ENCODE measurements around the gene FILIP1L. TPM values are rescaled to one million over a fixed set of nuclear protein-coding genes. Genes with fewer than 3 reads are reported as not detected.

FILIP1L gene
- total and polyA plus RNA-seq, 2 donors (not counting 1 experiment from before 2014, with no cell fraction given): 0.32 to 0.48 TPM

DNA sequence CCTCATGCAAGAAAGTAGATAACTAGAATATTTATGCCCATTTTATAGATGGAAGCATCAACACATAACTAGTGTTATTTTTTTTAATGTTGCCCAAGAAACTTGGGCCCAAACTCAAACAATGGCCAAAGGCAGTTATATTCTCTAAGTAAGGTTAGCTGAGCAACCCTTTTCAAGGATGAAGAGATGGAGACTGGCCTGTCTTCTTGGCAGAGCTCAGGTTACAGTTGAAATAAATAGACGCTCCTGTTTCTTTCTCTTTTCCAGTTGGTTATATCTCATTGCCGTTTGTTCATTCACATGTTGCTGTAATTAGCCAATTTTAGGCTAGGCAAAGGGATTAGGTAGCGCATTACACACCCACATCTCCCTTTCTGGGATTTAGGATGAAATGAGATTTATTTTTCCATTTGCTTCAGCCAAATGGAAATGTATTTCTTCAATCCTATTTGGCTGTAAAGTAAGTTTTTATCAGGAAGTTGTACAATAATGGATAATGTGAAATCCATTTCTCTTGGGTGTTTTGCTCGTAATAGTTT is 203.5 kb downstream of the FILIP1L start:
- Mint-ChIP-seq H3K4me1 (peaks cover 2% of the 10 kb centered on the region), H3K9me3 (ENCODE audit: insufficient read depth) (peaks cover 3% of the 10 kb centered on the region), H3K27me3 (no peaks in the 10 kb centered on the region), H3K27ac (no peak overlapping the region), H3K4me3 (no peak overlapping the region)
- H3K4me1 ChIP-seq (ENCODE audit: control insufficient read depth in 2 of 2, insufficient read depth in 2 of 2, low read length in 2 of 2): no peaks in the 10 kb centered on the region
- no peaks in the 10 kb centered on the region for H3K79me2 ChIP-seq (ENCODE audit: control insufficient read depth, insufficient read depth, low read length)
- ATAC-seq (ENCODE audit: low read depth) (no peak), DNase-seq (no peak)
- H3K9me3 ChIP-seq (ENCODE audit: control extremely low read depth in 1 of 3, control insufficient read depth in 2 of 3, insufficient read depth in 1 of 3, low read length in 2 of 3): no peaks in the 10 kb centered on the region
- H3K27ac ChIP-seq (ENCODE audit: low read length in 2 of 2): no peak overlapping the region
- no peak overlapping the region for H3K4me2 ChIP-seq (replicated peaks; ENCODE audit: low read depth, low read length, poor library complexity, severe bottlenecking)
- no peak overlapping the region for H3K4me3 ChIP-seq (ENCODE audit: control extremely low read depth in 1 of 5, extremely low read depth in 1 of 5, insufficient read depth in 1 of 5, low read depth in 2 of 5, low read length in 4 of 5)
- ChIA-PET POLR2A (no interaction called here), CTCF (no interaction called here)
- no peaks in the 10 kb centered on the region for H3K27me3 ChIP-seq (replicated peaks in 1 of 4; ENCODE audit: control extremely low read depth in 1 of 4, control insufficient read depth in 3 of 4, insufficient read depth in 4 of 4, low read length in 3 of 4)
- H3K36me3 ChIP-seq (replicated peaks in 1 of 2; ENCODE audit: control extremely low read depth in 1 of 2, control insufficient read depth in 1 of 2, extremely low read depth in 1 of 2, insufficient read depth in 2 of 2, low read length in 1 of 2): no peaks in the 10 kb centered on the region
- intact Hi-C loops (cut with micrococcal nuclease): no loop called here
- TF ChIP-seq, protein P1, sequence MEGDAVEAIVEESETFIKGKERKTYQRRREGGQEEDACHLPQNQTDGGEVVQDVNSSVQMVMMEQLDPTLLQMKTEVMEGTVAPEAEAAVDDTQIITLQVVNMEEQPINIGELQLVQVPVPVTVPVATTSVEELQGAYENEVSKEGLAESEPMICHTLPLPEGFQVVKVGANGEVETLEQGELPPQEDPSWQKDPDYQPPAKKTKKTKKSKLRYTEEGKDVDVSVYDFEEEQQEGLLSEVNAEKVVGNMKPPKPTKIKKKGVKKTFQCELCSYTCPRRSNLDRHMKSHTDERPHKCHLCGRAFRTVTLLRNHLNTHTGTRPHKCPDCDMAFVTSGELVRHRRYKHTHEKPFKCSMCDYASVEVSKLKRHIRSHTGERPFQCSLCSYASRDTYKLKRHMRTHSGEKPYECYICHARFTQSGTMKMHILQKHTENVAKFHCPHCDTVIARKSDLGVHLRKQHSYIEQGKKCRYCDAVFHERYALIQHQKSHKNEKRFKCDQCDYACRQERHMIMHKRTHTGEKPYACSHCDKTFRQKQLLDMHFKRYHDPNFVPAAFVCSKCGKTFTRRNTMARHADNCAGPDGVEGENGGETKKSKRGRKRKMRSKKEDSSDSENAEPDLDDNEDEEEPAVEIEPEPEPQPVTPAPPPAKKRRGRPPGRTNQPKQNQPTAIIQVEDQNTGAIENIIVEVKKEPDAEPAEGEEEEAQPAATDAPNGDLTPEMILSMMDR (IDR thresholded peaks at IDR 0.05): no peak
- no peak for TF ChIP-seq EZH2 (IDR thresholded peaks at IDR 0.05; ENCODE audit: borderline replicate concordance, insufficient read depth, low read depth, low read length, poor library complexity, severe bottlenecking)
- H3K9ac ChIP-seq (ENCODE audit: low read length): no peak overlapping the region
- WGBS (ENCODE audit: insufficient coverage): 100% methylated on average over 1 of the region's 4 CpGs
- H2AFZ ChIP-seq (ENCODE audit: insufficient read depth, low read depth, low read length, poor library complexity, severe bottlenecking): no peak overlapping the region
- H4K20me1 ChIP-seq (ENCODE audit: control insufficient read depth, insufficient read depth, low read length, poor library complexity, severe bottlenecking): no peaks in the 10 kb centered on the region

DNA sequence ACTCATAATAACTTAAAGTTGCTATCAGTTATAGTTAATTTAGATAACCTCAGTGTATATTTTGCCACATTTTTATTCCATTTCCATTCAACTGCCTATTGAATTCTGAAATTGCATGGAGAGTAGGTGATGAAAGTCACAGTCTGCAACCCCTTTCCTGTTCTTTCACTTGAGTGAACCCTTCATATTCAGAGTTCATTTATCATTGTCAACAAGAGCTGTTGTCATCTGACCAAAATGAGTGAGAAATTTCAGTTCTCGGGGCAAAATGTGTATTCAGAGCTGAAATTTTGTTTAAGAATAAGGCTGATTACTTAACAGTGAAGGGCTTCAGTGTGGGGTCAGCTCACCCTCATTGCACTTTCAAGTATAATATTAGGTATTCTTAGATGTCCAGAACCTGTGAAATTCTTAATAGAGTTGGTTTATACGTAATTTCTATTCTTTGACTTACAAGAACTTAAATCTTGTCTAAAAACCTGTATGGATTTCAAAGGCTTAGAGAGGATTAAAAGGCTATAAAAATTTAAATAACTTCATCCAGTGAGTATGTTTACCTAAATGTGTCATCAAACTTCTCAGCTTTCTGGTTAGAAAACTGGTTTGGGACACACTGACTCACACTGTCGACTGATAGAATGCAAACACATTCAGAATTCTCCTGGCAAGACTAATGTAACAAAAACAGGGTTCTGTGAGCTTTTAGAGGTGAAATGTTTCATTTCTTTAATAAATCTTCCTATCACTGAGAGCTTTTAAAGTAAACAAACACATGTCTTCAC is 204.4 kb downstream of the FILIP1L start:
- DNase-seq: no peak
- H3K9me3 Mint-ChIP-seq (ENCODE audit: insufficient read depth): peaks cover 3% of the 10 kb centered on the region
- no peak overlapping the region for H2AFZ ChIP-seq (ENCODE audit: insufficient read depth, low read depth, low read length, poor library complexity, severe bottlenecking)
- POLR2A ChIA-PET: no interaction called here
- H3K79me2 ChIP-seq (ENCODE audit: control insufficient read depth, insufficient read depth, low read length): no peaks in the 10 kb centered on the region
- no peak overlapping the region for H3K4me3 ChIP-seq (ENCODE audit: control extremely low read depth in 1 of 5, extremely low read depth in 1 of 5, insufficient read depth in 1 of 5, low read depth in 2 of 5, low read length in 4 of 5)
- H3K4me1 ChIP-seq (ENCODE audit: control insufficient read depth in 2 of 2, insufficient read depth in 2 of 2, low read length in 2 of 2): no peaks in the 10 kb centered on the region
- no peak overlapping the region for H3K4me3 Mint-ChIP-seq
- H3K4me2 ChIP-seq (replicated peaks; ENCODE audit: low read depth, low read length, poor library complexity, severe bottlenecking): no peak overlapping the region
- no peak overlapping the region for H3K27ac ChIP-seq (ENCODE audit: low read length in 2 of 2)
- H3K27me3 Mint-ChIP-seq: no peaks in the 10 kb centered on the region
- ATAC-seq (ENCODE audit: low read depth): no peak
- H3K27me3 ChIP-seq (replicated peaks in 1 of 4; ENCODE audit: control extremely low read depth in 1 of 4, control insufficient read depth in 3 of 4, insufficient read depth in 4 of 4, low read length in 3 of 4): no peaks in the 10 kb centered on the region
- WGBS (ENCODE audit: insufficient coverage): no CpG with 5 or more reads among the region's 3 CpGs
- no peak overlapping the region for H3K27ac Mint-ChIP-seq
- H3K36me3 ChIP-seq (replicated peaks in 1 of 2; ENCODE audit: control extremely low read depth in 1 of 2, control insufficient read depth in 1 of 2, extremely low read depth in 1 of 2, insufficient read depth in 2 of 2, low read length in 1 of 2): no peaks in the 10 kb centered on the region
- H3K9me3 ChIP-seq (ENCODE audit: control extremely low read depth in 1 of 3, control insufficient read depth in 2 of 3, insufficient read depth in 1 of 3, low read length in 2 of 3): no peaks in the 10 kb centered on the region
- H4K20me1 ChIP-seq (ENCODE audit: control insufficient read depth, insufficient read depth, low read length, poor library complexity, severe bottlenecking): no peaks in the 10 kb centered on the region
- TF ChIP-seq, protein P1 (IDR thresholded peaks at IDR 0.05): no peak
- TF ChIP-seq EZH2 (IDR thresholded peaks at IDR 0.05; ENCODE audit: borderline replicate concordance, insufficient read depth, low read depth, low read length, poor library complexity, severe bottlenecking): no peak
- CTCF ChIA-PET: no interaction called here
- peaks cover 2% of the 10 kb centered on the region for H3K4me1 Mint-ChIP-seq
- intact Hi-C loops (cut with micrococcal nuclease): no loop called here
- no peak overlapping the region for H3K9ac ChIP-seq (ENCODE audit: low read length)

Measured in B cell (primary cell).